ENCODE results near the gene SSNA1. TPM values are rescaled to one million over a fixed set of nuclear protein-coding genes. Genes with fewer than 3 reads are reported as not detected.

The SSNA1 gene
- polyA plus RNA-seq, 1 donor from 2014 or later = 170 TPM

- Histone ChIP-seq H3F3A (ENCODE audit: insufficient read depth, low read length, poor library complexity, severe bottlenecking) (no peaks in the 10 kb centered on the region), H3K9me2 (ENCODE audit: insufficient read depth, low read length) (no peaks in the 10 kb centered on the region), H3K79me2 (replicated peaks; ENCODE audit: insufficient read depth, low read length) (no peaks in the 10 kb centered on the region), H3K36me3 (ENCODE audit: insufficient read depth, low read length) (no peaks in the 10 kb centered on the region), H3K9me3 (ENCODE audit: low read length) (no peaks in the 10 kb centered on the region), H3K27ac (ENCODE audit: low read length) (no peak overlapping the region), H3K9ac (ENCODE audit: low read length) (no peak overlapping the region), H4K20me1 (ENCODE audit: insufficient read depth) (no peaks in the 10 kb centered on the region), H2AFZ (ENCODE audit: low read depth, low read length) (no peak overlapping the region), H3K4me3 (ENCODE audit: low read length) (no peak overlapping the region), H3K4me2 (ENCODE audit: low read length) (no peak overlapping the region), H3K27me3 (ENCODE audit: insufficient read depth, low read depth, low read length) (no peaks in the 10 kb centered on the region)
- TF ChIP-seq POLR2AphosphoS5 (IDR thresholded peaks at IDR 0.05) (no peak), RAD21 (conservative IDR thresholded peaks at IDR 0.05) (no peak), MXI1 (conservative IDR thresholded peaks at IDR 0.05; ENCODE audit: poor library complexity, severe bottlenecking) (no peak), EP300 (conservative IDR thresholded peaks at IDR 0.05; ENCODE audit: poor library complexity, severe bottlenecking) (no peak), SMC3 (conservative IDR thresholded peaks at IDR 0.05; ENCODE audit: poor library complexity) (no peak), CTCF (IDR thresholded peaks at IDR 0.05; ENCODE audit: poor library complexity, severe bottlenecking) (no peak), TAF1 (IDR thresholded peaks at IDR 0.05; ENCODE audit: low read depth) (no peak), EZH2 (IDR thresholded peaks at IDR 0.05; ENCODE audit: borderline replicate concordance, insufficient read depth, low read length, poor library complexity, severe bottlenecking) (no peak)
- TF ChIP-seq, protein P1, sequence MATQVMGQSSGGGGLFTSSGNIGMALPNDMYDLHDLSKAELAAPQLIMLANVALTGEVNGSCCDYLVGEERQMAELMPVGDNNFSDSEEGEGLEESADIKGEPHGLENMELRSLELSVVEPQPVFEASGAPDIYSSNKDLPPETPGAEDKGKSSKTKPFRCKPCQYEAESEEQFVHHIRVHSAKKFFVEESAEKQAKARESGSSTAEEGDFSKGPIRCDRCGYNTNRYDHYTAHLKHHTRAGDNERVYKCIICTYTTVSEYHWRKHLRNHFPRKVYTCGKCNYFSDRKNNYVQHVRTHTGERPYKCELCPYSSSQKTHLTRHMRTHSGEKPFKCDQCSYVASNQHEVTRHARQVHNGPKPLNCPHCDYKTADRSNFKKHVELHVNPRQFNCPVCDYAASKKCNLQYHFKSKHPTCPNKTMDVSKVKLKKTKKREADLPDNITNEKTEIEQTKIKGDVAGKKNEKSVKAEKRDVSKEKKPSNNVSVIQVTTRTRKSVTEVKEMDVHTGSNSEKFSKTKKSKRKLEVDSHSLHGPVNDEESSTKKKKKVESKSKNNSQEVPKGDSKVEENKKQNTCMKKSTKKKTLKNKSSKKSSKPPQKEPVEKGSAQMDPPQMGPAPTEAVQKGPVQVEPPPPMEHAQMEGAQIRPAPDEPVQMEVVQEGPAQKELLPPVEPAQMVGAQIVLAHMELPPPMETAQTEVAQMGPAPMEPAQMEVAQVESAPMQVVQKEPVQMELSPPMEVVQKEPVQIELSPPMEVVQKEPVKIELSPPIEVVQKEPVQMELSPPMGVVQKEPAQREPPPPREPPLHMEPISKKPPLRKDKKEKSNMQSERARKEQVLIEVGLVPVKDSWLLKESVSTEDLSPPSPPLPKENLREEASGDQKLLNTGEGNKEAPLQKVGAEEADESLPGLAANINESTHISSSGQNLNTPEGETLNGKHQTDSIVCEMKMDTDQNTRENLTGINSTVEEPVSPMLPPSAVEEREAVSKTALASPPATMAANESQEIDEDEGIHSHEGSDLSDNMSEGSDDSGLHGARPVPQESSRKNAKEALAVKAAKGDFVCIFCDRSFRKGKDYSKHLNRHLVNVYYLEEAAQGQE (IDR thresholded peaks at IDR 0.05; ENCODE audit: borderline replicate concordance) = no peak
Observed at GRCh38 chr9:137219757-137220316, 31.4 kb downstream of the SSNA1 start.

DNA sequence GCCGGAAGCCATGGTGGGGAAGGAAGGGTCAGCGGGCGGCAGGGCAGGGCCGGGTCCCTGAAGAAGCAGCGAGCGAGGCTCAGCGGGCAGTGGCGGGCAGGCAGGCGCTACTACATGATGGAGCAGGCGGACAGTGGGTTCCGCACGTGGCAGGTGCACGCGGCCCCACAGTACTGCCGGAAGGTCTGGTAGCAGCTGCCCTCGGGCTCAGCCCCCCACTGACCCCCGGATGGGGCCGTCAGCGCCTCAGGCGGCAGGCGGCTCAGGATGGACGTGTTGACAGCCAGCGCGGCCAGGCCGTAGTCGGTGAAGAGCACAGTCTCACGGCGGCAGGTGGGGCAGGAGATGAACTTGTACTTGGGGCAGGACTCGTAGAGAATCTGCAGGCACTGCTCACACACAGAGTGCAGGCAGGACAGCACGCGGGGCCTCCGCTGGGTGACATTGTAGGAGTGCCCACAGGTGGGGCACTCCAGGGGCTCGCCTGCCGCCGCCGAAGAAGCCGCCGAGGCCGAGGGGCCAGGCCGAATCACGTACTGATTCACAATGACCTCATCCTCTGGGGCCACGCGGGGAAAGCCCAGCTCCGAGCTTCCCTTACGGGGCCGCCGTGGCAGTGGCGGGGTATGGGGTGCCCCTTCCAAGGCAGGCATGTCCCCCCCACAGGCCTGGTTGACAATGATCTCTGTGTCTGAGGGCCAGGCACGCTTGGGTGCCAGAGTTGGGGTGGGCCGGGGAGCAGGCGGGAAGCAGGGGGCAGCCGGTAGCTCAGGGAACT lies 32.0 kb downstream of the SSNA1 start:
- Histone ChIP-seq H3F3A (ENCODE audit: insufficient read depth, low read length, poor library complexity, severe bottlenecking) (no peaks in the 10 kb centered on the region), H3K9me3 (ENCODE audit: low read length) (no peaks in the 10 kb centered on the region), H3K9ac (ENCODE audit: low read length) (no peak overlapping the region), H3K79me2 (replicated peaks; ENCODE audit: insufficient read depth, low read length) (no peaks in the 10 kb centered on the region), H3K9me2 (ENCODE audit: insufficient read depth, low read length) (no peaks in the 10 kb centered on the region), H3K4me3 (ENCODE audit: low read length) (peak overlapping the region; percentile 77), H3K27me3 (ENCODE audit: insufficient read depth, low read depth, low read length) (no peaks in the 10 kb centered on the region), H3K36me3 (ENCODE audit: insufficient read depth, low read length) (no peaks in the 10 kb centered on the region), H2AFZ (ENCODE audit: low read depth, low read length) (no peak overlapping the region), H3K27ac (ENCODE audit: low read length) (no peak overlapping the region), H4K20me1 (ENCODE audit: insufficient read depth) (no peaks in the 10 kb centered on the region), H3K4me2 (ENCODE audit: low read length) (no peak overlapping the region)
- TF ChIP-seq TAF1 (IDR thresholded peaks at IDR 0.05; ENCODE audit: low read depth) (no peak), EP300 (conservative IDR thresholded peaks at IDR 0.05; ENCODE audit: poor library complexity, severe bottlenecking) (no peak), POLR2AphosphoS5 (IDR thresholded peaks at IDR 0.05) (no peak), MXI1 (conservative IDR thresholded peaks at IDR 0.05; ENCODE audit: poor library complexity, severe bottlenecking) (no peak), SMC3 (conservative IDR thresholded peaks at IDR 0.05; ENCODE audit: poor library complexity) (no peak), EZH2 (IDR thresholded peaks at IDR 0.05; ENCODE audit: borderline replicate concordance, insufficient read depth, low read length, poor library complexity, severe bottlenecking) (no peak), CTCF (IDR thresholded peaks at IDR 0.05; ENCODE audit: poor library complexity, severe bottlenecking) (no peak)
- TF ChIP-seq, protein P1 (IDR thresholded peaks at IDR 0.05; ENCODE audit: borderline replicate concordance) = no peak

All from neural cell (in vitro differentiated cells).